HepG2 (cell line): ENCODE measurements around the gene TANGO6. TPM values are rescaled to one million over a fixed set of nuclear protein-coding genes. Genes with fewer than 3 reads are reported as not detected.

Experiments
- BRD4 ChIP-seq: sonication (generic); formaldehyde crosslinking; IDR thresholded peaks from 2 replicates; pipeline ENCODE4 v1.4.0; 2020; ENCODE audit warnings: missing genetic modification reagents
- CEBPG ChIP-seq: IDR thresholded peaks from 2 replicates; pipeline ENCODE4 v1.6.1; 2016
- DZIP1 ChIP-seq: sonication (generic); formaldehyde crosslinking; IDR thresholded peaks from 2 replicates; pipeline ENCODE4 v1.5.0; 2020; ENCODE audit warnings: mild to moderate bottlenecking, missing genetic modification reagents
- FOSL1 ChIP-seq: sonication (generic); formaldehyde crosslinking; IDR thresholded peaks from 2 replicates; pipeline ENCODE4 v1.9.0; 2021; ENCODE audit warnings: missing genetic modification reagents, borderline replicate concordance
- GATAD2A ChIP-seq: IDR thresholded peaks from 2 replicates; pipeline ENCODE4 v1.6.1; 2016
- HDAC2 ChIP-seq: sonication (generic); formaldehyde crosslinking; IDR thresholded peaks from 2 replicates; pipeline ENCODE4 v1.4.0; 2020; ENCODE audit warnings: missing genetic modification reagents
- PLRG1 ChIP-seq: fragments of 450-650 bp; conservative IDR thresholded peaks from 2 replicates; pipeline ENCODE4 v1.6.1; 2016
- REXO4 ChIP-seq: sonication (generic); formaldehyde crosslinking; IDR thresholded peaks from 2 replicates; pipeline ENCODE4 v1.8.0; 2022; ENCODE audit warnings: missing genetic modification reagents, mild to moderate bottlenecking, borderline replicate concordance
- SOX5 ChIP-seq: IDR thresholded peaks from 2 replicates; pipeline ENCODE4 v1.6.1; 2016; ENCODE audit warnings: borderline replicate concordance
- STAT5B ChIP-seq: sonication (generic); formaldehyde crosslinking; IDR thresholded peaks from 2 replicates; pipeline ENCODE4 v1.4.0; 2020; ENCODE audit warnings: missing genetic modification reagents
- TFDP2 ChIP-seq: sonication (generic); formaldehyde crosslinking; IDR thresholded peaks from 2 replicates; pipeline ENCODE4 v1.4.0; 2020; ENCODE audit warnings: missing genetic modification reagents
- ZFX ChIP-seq: sonication (generic); formaldehyde crosslinking; IDR thresholded peaks from 2 replicates; pipeline ENCODE4 v1.4.0; 2020; ENCODE audit warnings: mild to moderate bottlenecking, low read depth, missing genetic modification reagents, moderate library complexity
- ZHX2 ChIP-seq, 2 experiments: sonication (generic) in 1 of 2; formaldehyde crosslinking in 1 of 2; IDR thresholded peaks; 2 replicates each; pipeline versions ENCODE4 v1.6.1 to v1.9.0; 2014 to 2022; ENCODE audit warnings: antibody characterized with exemption in 1 of 2, borderline replicate concordance in 1 of 2, inconsistent platforms in 1 of 2, low read depth in 1 of 2, missing genetic modification reagents in 1 of 2
- ZNF225 ChIP-seq: sonication (generic); formaldehyde crosslinking; IDR thresholded peaks from 2 replicates; pipeline ENCODE4 v1.4.0; 2020; ENCODE audit warnings: mild to moderate bottlenecking, missing genetic modification reagents
- ZNF367 ChIP-seq: sonication (generic); formaldehyde crosslinking; IDR thresholded peaks from 2 replicates; pipeline ENCODE4 v1.4.0; 2020; ENCODE audit warnings: missing genetic modification reagents, borderline replicate concordance
- ZNF414 ChIP-seq: sonication (generic); formaldehyde crosslinking; IDR thresholded peaks from 2 replicates; pipeline ENCODE4 v1.5.0; 2020; ENCODE audit warnings: missing genetic modification reagents
- ZNF644 ChIP-seq: IDR thresholded peaks from 2 replicates; pipeline ENCODE4 v1.6.1; 2016; ENCODE audit warnings: low read depth
- ZNF670 ChIP-seq: sonication (generic); formaldehyde crosslinking; IDR thresholded peaks from 2 replicates; pipeline ENCODE4 v1.8.0; 2022; ENCODE audit warnings: mild to moderate bottlenecking, missing genetic modification reagents, borderline replicate concordance
- polyA plus RNA-seq, 8 experiments: library from polyadenylated mRNA; depleted of rRNA in 3 of 8; stranded (reverse) in 7 of 8; unstranded in 1 of 8; fragments of >200 nt; fragmentation: Illumina TruSeq in 4 of 8; extraction: Trizol in 4 of 8; gene quantifications; 2 replicates each; pipeline versions ENCODE4 v1.2.1 to v1.2.3, GENCODE V29; 2011 to 2016; ENCODE audit warnings: low read depth in 4 of 8, missing spikeins in 1 of 8, mixed read lengths in 1 of 8; ENCODE audit not compliant: insufficient read depth in 1 of 8
- total RNA-seq, 5 experiments: library from RNA; depleted of rRNA; stranded (reverse); fragments of >200 nt; fragmentation: Illumina TruSeq; extraction: Trizol; gene quantifications; 2 replicates each; pipeline ENCODE4 v1.2.3, GENCODE V29; 2016; ENCODE audit warnings: low read depth in 1 of 5

TANGO6 gene
- total and polyA plus RNA-seq, 2 of the 13 experiments (the other 11 are each of a cell fraction or from before 2014, with no cell fraction given) = 7.2 to 13.3 TPM

- TF ChIP-seq ZNF225 (no peak), ZHX2 (IDR thresholded peaks at IDR 0.05; ENCODE audit: low read depth) (0 out of 2 replicates have a peak, but pooled peaks have one; percentile 27), ZHX2 (CRISPR knock-in tag; IDR thresholded peaks at IDR 0.05; ENCODE audit: borderline replicate concordance) (peak; percentile 54; the same call in 1 of the 2 replicates), BRD4 (CRISPR knock-in tag) (no peak), ZNF670 (CRISPR knock-in tag) (no peak), CEBPG (CRISPR knock-in tag) (peak; percentile 96), FOSL1 (peak; percentile 33; the same call in 1 of the 2 replicates), PLRG1 (no peak), DZIP1 (CRISPR knock-in tag) (no peak), HDAC2 (CRISPR knock-in tag) (peak; percentile 63), GATAD2A (peak; percentile 78), REXO4 (CRISPR knock-in tag) (no peak), ZNF414 (CRISPR knock-in tag) (no peak), SOX5 (peak; percentile 55; the same call in 1 of the 2 replicates), ZNF367 (no peak), STAT5B (CRISPR knock-in tag) (no peak), ZNF644 (CRISPR knock-in tag) (0 out of 2 replicates have a peak, but pooled peaks have one; percentile 54), TFDP2 (CRISPR knock-in tag) (0 out of 2 replicates have a peak, but pooled peaks have one; percentile 37), ZFX (CRISPR knock-in tag) (peak; percentile 48; the same call in 1 of the 2 replicates)
These were observed 197.0 kb downstream of the TANGO6 start (continued) for GRCh38 chr16:69040144-69040909.
